CMK (cell line): ENCODE data around the gene EVC2.

Experiments used
- DNase-seq: peaks from one replicate; pipeline ENCODE4 v3.0.0-alpha.2; 2010; ENCODE audit warnings: low read depth

EVC2 gene

DNA sequence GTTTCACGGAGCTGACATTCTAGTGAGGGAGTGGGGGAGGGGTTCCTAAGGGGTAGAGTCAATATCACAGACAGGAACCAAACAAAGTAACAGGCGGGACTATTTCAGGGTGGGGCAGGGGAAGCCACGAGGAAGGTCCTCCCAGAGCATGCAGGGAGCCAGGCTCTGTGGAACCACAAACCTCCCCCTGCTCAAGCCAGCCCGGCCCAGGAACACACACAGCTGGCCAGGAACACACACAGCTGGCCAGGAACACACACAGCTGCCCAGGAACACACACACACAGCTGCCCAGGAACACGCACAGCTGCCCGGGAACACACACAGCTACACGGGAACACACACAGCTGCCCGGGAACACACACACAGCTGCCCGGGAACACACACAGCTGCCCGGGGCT lies 24.8 kb downstream of the EVC2 start:
- no peak for DNase-seq

DNA sequence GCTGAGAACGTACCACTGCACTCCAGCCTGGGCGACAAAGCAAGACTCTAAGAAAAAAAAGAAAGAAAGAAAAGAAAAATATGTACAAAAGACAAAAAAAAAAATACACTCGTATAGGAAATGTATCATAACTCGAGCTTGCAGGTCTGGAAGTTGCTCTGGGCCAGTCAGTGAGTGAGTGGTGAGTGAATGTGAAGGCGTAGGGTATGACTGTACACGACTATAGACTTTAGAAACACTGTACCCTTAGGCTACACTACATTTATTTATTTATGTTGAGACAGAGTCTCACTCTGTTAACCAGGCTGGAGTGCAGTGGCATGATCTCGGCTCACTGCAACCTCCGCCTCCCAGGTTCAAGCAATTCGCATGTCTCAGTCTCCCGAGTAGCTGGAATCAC lies 29.4 kb downstream of the EVC2 start:
- DNase-seq, result no peak

DNA sequence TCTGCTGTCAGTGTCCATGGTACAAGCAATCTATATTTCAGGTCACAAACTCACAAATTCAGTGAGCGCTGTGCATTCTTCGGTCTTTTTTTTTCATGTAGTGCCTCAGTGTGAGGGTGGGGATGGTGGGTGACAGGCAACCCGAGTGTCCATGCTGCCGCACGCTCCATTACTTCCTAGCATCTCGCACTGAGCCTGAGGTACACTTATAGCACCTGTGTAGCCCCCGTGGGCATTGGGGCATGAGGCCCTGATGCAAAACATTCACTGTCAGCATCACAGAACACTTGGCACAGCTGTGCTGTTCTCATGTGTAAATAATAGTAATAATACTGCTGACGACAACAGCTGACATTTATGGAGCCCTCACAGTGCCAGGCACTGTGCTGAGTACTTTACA lies 31.6 kb downstream of the EVC2 start:
- no peak for DNase-seq

DNA sequence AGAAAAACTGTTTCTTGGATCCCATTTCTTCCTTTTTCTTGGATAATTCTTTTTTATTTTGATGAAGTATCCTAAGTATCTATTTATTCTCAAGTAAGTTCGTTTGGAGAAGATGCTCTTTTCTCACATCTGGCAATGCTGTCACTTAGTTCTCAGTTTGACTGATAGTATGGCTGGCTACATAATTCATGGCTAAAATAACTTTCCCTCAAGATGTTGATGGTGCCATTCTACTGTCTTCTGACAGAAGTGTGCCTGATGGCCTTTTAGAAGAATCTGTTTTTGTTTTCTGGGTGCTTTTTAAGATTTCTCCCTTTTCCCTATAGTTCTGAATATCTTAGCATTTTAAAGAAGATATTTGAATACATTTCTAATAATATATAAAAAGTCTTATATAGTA lies 41.6 kb downstream of the EVC2 start:
- no peak for DNase-seq

DNA sequence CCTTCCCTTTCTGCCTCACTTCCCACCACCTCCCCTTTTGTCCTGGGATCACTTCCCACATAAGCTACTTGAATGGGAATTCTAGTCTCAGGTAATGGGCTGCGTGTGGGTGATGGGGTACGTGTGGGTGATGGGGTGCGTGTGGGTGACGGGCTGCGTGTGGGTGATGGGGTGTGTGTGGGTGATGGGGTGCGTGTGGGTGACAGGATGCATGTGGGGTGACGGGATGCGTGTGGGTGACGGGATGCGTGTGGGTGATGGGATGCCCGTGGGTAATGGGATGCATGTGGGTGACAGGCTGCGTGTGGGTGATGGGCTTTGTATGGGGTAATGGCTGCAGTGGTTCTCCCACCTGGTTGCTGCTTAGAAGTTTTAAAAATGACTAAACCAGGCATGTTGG lies 43.6 kb downstream of the EVC2 start:
- DNase-seq, result no peak

DNA sequence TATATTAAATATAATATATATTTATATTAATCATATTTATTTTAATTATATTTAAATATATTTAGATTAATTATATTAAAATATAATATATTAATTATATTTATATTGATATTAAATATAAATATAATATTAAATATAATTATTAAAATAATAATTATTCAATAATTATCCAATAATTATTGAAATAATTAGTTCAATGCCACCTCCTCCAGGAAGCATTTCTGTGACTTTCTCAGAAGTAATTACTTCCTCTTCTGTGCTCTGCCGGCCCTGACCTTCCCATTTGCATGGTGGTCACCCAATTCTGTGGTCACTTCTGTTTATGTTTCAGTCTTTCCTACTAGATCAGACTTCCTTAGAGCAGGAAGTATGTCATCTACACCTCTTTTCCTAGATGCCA lies 45.8 kb downstream of the EVC2 start:
- no peak for DNase-seq

DNA sequence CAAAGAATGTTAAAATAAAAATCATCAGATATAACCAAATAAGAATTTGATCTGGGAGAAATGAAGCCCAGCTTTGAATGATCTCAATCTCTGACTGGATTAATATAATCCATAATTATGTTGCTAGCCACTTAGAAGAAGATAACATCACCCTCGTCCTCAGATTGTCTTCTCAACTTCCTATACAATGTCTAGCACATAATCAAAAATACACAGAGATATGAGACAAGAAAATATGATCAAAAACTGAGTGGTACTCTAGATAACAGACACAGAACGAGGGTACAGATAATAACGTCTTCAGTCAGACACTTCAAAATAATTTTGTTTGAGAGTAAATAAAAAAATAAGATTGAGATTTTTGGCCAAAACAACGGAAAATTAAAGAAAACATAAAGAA lies 47.1 kb downstream of the EVC2 start:
- DNase-seq, result no peak

DNA sequence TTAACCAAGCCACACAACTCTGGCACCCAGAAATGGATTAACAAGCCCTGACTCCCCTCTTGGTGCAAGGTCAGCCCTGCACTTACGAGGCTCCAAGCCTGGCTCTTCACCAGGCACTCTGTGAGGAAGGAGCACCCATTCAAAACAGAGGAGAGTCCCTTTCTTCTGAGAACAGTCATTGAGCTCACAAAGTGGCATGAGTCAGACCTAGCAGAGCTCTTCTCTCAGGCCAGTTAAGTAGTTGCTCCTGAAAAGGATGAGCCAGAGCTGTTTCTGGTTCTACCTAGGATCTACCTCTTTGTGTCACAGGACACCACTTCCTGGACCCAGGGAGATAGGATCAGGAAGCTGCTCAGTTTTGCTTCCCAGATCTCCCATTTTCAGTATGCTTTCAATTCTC lies 48.2 kb downstream of the EVC2 start:
- DNase-seq, result no peak

DNA sequence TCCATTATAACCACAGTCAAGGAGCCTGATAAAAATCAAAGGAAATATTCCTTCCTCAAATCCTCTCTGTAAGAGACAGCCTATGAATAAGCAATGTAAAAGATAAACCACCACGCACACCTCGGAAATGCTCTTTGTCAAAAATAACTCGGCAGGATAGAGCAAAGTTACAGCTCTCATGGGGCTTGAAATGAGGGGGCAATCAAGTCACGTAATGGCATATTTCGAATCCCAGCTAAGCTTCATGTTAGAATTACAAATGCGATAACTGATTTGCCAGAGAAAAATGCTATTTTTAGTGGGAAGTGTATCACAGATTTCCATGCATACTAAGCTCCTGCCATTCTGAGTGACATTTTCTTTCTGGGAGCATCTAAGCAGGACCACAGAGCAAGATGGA lies 49.4 kb downstream of the EVC2 start:
- no peak for DNase-seq

DNA sequence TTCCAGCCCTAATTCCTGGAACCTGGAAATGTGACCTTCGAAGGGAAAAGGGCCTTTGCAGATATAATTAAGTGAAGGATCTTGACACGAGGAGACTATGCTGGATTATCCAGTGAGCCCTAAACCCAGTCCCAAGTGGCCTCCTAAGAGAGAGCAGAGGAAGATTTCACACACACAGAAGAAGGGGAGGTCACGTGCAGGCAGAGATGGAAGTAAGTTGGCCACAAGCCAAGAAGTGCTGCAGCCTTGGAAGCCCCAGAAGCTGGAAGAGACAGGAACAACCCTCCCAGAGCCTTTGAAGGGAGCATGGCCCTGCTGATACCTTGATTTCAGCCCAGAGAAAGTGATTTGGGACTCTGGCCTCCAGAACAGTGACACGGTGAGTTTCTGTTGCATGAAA lies 51.9 kb downstream of the EVC2 start:
- DNase-seq, result no peak

DNA sequence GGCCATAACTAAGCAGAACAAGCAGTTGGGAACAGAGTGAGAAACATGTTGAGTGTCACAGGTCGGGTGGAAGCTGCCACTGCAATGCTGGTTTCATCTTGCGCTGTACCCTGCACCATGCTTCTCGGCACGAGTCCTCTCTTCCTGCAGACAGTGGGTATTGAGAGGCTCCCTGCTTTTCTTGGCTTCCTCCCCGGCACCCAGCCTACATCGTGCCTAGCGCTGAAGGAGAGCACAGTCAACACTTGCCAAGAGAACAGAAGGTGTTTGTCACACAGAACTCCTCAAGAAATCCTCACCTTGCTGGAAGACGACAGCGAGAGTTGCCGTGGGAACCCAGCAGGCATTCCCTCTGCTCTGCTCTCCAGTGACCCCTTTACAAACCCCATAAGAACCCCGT lies 53.6 kb downstream of the EVC2 start:
- DNase-seq, result no peak

DNA sequence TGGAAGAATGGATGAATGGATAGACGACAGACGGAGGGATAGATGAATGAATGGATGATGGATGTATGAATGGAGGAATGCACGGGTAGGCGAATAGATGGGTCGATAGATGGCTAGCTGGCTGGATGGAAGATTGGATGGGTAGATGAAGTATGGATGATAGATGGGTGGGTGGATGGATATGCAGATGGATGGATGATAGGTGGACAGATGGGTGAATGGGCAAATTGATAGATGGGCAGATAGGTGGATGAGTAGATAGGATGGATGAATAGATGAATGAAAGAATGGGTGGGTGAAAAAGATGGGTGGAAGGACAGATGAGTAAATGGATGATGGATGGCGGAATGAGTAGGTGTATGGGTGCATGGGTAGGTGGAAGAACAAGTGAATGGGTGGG lies 57.3 kb downstream of the EVC2 start:
- DNase-seq, result no peak

DNA sequence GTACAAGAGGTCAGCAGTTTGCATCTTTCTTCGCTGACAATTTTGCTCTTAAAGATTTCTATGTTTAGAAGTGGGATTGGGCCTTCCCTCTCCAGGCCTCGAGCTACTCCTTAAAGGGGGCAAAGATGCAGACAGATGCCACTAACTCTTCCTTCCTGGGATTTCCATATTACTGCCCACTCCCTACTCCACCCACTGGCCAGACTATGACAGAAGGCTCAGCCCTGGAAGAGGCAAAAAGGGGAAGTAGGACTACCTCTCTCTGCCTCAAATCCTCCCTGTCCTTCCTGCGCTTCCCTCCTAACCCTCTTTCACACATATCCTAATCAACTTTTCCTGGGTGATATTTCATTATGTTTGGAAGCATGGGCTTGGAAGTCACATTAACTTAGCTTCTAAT lies 58.3 kb downstream of the EVC2 start:
- DNase-seq, result no peak

DNA sequence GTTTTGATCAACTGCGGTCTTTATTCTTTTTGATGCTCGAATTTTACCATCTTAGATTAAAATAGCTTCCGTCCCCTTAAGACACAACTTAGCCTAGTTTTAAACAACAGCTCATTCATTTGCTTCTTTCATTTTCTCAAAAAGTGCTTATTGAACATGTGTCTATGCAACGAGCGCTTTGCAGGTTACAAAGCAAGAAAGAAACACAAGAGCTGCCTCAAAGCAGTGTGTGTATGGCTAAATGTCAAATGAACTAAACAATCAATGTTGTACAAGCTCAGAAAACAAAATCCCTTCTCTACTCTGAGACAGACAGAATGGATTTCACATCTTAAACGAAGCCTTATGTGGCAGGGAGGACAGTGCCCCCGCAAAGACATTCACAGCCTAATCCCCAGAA lies 61.0 kb downstream of the EVC2 start:
- DNase-seq, result no peak

DNA sequence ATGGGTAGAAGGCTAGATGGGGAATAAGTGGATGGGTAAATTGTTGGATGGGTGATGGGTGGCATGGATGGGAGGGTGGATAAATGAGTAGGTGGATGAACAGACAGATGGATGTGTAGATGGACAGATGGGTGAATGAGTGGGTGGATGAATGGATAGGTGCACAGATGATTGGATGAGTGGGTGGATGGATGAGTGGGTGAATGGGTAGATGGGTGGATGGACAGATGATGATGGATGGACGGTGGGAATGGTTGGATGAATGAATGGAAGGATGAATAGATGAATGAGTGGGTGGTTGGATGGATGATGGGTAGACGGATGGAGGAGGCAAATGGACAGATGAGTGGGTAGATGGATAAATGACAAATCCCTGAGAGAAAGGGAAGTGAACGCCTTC lies 68.3 kb downstream of the EVC2 start:
- no peak for DNase-seq

DNA sequence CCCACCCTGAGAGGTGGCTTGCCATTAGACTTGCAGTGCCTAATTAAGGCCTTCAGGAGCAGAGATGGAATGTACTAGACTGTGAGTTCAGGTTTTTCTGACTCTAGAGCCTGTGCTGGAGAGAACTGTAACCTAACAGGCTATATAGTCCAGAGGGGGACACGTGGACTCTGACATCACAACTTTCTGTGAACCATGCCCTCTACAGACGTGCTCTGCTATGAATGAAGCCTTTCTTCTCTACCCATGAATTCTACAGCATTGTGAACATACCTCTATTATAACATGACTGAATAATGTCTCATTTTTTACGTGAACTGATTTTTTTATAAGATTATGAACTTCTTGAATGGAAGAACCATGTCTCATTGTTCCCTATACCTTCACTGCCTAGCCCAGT lies 68.8 kb downstream of the EVC2 start:
- no peak for DNase-seq

DNA sequence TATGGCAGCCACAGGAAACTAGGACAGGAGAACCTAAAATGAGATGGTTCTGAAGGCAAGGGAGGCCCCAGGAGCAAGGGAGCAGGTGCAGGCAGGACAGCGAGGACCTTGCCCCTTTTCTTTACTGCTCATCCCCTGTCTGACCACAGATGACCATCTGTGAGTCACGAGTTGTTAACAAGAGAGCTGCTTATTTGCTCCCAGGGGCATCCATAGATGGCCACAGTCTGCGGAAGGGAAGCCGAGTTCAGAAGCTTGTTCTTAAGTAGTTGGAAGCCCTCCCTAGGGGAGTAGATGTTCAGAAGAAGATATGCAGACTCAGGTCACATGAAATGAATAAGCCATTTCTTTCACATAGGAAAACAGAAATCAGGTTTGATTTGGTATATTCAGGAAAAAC lies 69.4 kb downstream of the EVC2 start:
- no peak for DNase-seq

DNA sequence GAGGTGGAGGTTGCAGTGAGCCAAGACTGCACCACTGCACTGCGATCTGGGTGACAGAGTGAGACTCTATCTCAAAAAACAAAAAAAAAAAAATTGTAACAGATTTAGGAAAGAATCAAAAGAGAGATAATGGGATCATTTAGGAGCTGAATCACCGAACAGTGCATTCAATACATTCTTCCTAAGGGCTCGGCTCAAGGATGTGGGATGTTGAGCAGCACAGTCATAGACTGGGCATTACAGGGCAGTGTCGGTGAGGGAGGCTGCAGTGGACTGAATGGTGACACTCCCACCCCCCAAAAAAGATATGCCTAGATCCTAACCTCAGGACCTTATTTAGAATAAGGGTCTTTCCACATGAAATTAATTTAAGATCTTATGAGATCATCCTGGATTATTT lies 70.0 kb downstream of the EVC2 start:
- DNase-seq, result no peak

DNA sequence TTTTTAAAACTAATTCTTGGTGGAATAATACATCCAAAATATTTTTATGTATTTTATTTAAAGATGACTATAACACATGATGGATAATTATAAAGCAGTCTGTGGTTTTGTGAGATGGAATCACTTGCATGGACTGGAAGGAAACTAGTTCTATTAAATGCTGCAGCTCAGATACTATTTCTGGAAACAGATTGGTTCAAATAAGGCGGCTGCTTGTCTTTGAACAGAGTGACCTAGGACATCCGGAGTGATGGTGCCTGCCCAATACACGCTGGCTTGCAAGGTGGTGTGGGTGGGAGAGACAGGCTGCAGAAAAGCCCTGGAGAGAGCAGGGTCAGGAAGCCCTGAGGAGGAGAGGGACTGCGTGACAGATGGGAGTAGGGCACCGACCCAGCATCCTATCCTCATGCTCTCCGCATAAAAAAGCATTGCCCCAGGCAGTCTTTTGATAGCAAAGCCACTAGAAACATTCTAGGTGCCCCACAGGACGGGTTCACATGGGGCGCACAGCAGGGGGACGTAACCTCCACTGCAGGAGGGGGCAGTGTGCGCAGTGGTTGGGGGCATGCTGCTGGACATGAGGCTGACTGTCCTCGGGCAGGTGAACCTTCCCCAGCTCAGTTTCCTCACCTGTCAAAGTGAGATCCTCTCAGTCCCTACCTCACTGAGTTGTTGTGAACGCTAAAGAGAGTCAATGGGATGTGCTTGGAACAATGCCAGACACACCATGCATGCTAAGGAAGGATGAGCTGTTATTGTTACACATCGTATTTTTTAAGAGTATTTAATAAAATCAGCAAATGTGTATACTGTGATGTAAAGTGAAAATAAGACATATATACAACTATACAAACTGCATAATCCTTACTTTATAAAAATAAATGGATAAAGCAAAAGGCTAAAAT lies 71.3 kb downstream of the EVC2 start:
- no peak for DNase-seq

DNA sequence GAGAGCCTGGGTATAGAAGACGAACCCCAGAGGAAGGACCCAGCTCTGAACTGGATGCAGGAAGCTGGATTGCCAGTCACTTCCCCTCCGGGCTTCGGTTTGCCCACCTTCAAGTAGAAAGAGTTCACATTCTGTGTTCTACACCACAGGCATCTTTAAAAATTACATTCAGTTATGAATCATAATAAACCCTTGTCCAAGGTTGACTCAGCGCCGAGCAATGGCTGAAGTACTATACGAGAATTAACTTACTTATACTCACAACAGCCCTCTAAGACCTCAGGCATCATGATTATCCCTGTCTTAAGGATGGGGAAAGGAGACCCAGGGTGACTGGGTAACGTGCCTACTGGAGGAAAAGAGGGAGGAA lies 72.5 kb downstream of the EVC2 start:
- no peak for DNase-seq

DNA sequence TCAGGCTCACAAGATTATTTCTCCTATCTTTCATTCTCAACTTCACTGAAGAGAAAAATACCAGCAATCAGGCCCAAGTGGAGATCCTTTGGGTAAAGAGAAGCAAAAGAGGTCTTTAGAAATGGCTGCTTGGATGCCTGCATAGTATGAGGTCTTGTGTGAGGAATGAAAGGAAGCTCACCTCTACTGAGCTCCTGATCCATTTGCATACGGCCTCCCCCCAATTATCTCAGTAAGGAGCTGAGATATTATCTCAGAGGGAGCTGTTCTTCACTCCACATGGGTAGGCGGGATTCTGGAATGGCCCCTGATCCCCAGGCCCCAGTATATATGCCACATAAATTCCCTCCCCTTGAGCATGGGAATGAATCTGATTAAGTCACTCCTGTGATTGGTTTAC lies 75.8 kb downstream of the EVC2 start:
- no peak for DNase-seq

DNA sequence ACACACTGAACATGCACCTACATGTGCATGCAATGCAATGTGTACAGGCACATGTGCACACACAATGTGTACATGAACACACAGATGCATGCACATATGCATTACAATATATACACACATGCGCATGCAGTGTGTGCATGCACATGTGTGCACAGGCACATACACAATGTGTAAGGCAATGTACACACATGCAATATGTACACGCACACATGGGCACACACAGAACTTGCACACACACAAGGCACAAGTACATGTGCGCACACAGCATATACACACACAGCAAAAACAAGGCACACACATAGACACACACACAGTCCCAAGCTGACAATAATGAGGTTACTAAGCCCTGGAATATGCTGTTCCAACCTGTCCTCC lies 76.3 kb downstream of the EVC2 start:
- no peak for DNase-seq

DNA sequence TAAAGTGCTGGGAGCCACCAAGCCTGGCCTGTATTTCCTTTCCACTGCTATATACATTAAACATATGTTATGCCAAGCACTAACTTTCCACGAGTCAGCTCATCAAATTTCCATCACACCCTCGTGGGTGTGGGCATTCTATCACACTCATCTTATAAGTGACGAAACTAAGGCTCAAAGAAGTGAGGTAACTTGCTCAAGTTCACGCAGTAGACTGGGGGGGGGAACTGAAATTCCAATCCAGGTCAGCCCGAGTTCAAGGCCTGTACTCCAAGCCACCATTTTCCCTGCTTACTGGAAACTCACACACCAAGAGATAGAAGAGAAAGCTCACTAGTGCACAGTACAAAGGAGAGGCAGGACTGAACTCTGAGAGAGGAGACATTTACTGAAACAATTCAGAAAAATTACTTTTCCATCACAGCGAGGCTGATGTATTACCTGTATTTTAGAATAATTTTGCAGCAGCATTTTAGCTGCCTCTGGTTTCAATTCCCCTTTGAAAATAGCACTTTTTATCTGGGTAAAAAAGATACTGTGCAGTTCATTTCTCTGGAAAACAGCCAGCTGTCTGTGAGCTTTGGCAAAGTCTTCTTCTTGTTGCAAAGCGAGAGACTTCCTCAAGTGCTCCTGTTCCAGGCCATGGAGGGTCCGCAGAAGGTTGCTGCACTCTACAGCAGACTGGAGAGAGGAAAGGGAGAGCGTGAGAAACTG lies 76.8 kb downstream of the EVC2 start:
- DNase-seq, result no peak

DNA sequence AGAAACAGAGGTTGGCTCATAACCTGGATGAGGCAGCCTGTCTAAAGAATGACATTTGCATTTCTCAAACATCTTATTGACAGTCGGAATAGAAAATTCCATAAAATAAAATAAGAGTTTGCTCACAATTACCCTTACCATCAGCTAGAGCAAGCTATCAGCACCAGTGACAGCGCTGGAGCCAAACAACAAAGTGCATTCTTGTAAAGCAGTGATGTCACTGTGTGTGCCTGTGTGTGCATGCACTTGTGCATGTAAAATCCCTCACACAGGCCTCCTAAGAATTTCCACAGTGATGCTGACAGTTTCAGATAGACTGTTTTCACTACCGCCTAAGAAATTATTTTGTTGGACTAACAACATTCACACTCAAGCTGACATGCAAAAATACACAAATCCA lies 77.6 kb downstream of the EVC2 start:
- no peak for DNase-seq
